HUES48 (cell line): ENCODE results near the gene IGHMBP2.
"Not testable (repeated sequence)": the region's sequence is repeated elsewhere in the genome, so short reads cannot be mapped to it uniquely, and the experiment has no call there.

Experiments
- H3K27ac ChIP-seq: one replicate; pipeline ENCODE4 v1.7.0; 2013; ENCODE audit warnings: low read depth, low read length, inconsistent platforms
- H3K27me3 ChIP-seq: 2 replicates; pipeline ENCODE4 v1.6.1; 2013; ENCODE audit warnings: mild to moderate bottlenecking, low read length; ENCODE audit not compliant: control insufficient read depth, insufficient read depth
- H3K36me3 ChIP-seq: 2 replicates; pipeline ENCODE4 v1.6.1; 2013; ENCODE audit warnings: low read length; ENCODE audit not compliant: control insufficient read depth, insufficient read depth
- H3K4me1 ChIP-seq: 2 replicates; pipeline ENCODE4 v1.6.1; 2013; ENCODE audit warnings: mild to moderate bottlenecking, low read length; ENCODE audit not compliant: control insufficient read depth, insufficient read depth
- H3K4me3 ChIP-seq: 2 replicates; pipeline ENCODE4 v1.5.1; 2013; ENCODE audit warnings: mild to moderate bottlenecking, low read depth, low read length
- H3K9ac ChIP-seq: 2 replicates; pipeline ENCODE4 v1.6.1; 2013; ENCODE audit warnings: mild to moderate bottlenecking, low read depth, low read length, moderate library complexity
- H3K9me3 ChIP-seq: 2 replicates; pipeline ENCODE4 v1.6.1; 2013; ENCODE audit warnings: low read length; ENCODE audit not compliant: control insufficient read depth, insufficient read depth

Gene IGHMBP2

DNA sequence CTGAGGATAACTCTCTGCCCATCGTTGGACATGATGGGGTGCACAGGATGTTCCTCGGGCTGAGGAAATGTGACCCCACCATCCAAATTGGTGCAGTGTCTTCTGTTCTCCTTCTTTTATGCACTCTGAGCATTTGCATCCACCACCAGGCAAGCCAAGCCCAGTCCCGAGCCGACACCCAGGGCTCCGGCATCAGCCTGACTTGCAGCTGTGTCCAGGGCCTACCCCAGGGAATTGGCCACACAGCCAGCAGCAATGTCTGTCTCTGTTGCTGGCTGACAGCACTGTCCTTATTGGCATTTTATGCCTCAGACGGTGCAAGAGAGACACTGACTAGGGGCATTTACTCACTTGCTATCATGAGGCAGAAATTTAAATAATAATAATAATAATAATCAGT is 36.6 kb upstream of the IGHMBP2 start:
- peaks cover 29% of the 10 kb centered on the region for H3K4me1 ChIP-seq
- no peak overlapping the region for H3K9ac ChIP-seq
- H3K9me3 ChIP-seq: no peaks in the 10 kb centered on the region
- H3K36me3 ChIP-seq: no peaks in the 10 kb centered on the region
- no peaks in the 10 kb centered on the region for H3K27me3 ChIP-seq
- H3K27ac ChIP-seq: no peak overlapping the region
- H3K4me3 ChIP-seq: no peak overlapping the region

DNA sequence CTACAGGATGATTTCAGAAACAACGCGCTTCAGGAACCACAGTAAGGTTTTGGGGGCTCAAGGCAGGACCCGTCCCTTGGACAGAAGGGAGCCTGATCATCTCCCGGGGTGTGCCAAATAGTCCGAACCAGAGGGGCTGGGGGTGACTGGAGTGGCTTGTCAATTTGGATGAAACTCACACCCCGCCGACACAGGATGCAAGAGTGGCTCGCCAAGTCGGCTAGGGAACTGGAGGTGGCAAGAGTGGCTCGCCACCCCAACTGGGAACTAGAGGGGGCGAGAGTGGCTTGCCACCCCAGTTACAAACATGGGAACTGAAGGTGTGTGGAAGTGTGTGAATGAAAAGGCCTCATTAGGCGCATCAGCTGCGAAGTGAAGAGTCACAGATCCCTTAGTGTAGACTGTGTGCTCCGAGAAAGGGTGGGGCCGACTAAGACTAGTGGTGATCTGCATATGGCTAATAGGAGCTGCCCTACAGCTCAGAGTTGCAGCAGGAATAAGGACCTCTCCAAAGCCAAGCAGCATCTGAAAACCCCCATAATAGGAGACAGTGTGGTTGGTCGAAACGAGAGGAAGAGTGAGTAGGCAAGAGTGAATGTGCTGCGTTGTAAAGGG is 35.4 kb upstream of the IGHMBP2 start:
- no peak overlapping the region for H3K27ac ChIP-seq
- H3K27me3 ChIP-seq: no peaks in the 10 kb centered on the region
- no peaks in the 10 kb centered on the region for H3K9me3 ChIP-seq
- H3K4me3 ChIP-seq: no peak overlapping the region
- no peak overlapping the region for H3K9ac ChIP-seq
- H3K36me3 ChIP-seq: no peaks in the 10 kb centered on the region
- peaks cover 29% of the 10 kb centered on the region for H3K4me1 ChIP-seq

DNA sequence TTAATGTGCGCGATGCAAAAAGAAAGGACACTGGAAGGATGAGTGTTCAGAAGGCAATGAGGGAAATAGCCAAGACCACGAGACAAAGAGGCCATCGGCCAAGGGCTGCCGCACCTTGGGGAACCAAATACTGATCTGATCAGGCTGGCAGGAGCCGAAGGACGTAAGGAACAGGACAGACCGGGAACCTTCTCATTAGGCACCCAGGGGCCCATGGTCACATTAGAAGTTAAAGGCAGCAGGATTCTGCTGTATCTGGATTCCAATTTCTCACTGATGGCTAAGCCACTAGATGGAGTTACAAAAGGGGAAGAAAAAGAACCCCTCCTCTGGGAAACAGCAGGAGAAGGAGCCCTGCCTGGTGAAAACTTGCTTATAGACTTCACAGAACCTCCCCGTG is 33.2 kb upstream of the IGHMBP2 start:
- no peak overlapping the region for H3K4me3 ChIP-seq
- H3K4me1 ChIP-seq: peaks cover 29% of the 10 kb centered on the region
- H3K27me3 ChIP-seq: no peaks in the 10 kb centered on the region
- H3K36me3 ChIP-seq: no peaks in the 10 kb centered on the region
- no peak overlapping the region for H3K27ac ChIP-seq
- H3K9ac ChIP-seq: no peak overlapping the region
- H3K9me3 ChIP-seq: no peaks in the 10 kb centered on the region

DNA sequence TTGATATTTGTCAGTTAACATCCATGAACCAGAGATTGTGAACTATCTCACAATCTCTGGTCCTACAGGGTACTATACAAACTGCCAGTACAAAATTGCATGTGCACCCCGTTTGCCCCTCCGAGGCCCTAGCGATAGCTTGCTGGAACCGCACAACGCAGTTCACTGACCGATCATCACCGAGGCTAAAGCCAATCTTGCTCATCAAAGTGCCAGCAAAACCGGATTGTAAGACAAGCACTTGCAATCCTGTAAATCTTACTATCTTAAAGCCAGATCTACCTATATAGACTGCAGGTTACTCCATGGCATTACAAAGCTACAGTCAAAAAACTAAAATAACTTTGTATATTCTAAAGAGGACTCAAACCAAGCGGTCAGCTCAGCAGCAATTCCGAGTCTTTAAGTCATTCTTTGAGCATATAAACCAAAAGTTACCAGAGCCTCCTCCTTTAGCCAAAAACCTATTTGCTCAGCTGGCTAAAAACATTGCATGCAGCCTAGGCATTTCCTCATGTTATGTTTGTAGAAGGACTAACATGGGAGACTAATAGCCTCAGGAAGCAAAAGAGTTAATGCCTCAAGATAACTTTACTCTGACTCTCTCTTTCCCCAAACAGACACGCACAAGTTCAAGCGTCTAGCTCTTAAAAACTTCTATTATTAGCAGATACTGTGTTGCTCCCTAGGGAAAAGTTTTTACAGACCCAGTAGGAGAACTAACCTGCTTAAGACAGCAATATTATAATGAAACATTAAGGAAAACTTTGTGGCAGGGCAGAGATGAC is 31.3 kb upstream of the IGHMBP2 start:
- no peak overlapping the region for H3K4me3 ChIP-seq
- H3K36me3 ChIP-seq: no peaks in the 10 kb centered on the region
- H3K27me3 ChIP-seq: no peaks in the 10 kb centered on the region
- H3K4me1 ChIP-seq: peaks cover 29% of the 10 kb centered on the region
- H3K9ac ChIP-seq: no peak overlapping the region
- H3K9me3 ChIP-seq: no peaks in the 10 kb centered on the region
- no peak overlapping the region for H3K27ac ChIP-seq

DNA sequence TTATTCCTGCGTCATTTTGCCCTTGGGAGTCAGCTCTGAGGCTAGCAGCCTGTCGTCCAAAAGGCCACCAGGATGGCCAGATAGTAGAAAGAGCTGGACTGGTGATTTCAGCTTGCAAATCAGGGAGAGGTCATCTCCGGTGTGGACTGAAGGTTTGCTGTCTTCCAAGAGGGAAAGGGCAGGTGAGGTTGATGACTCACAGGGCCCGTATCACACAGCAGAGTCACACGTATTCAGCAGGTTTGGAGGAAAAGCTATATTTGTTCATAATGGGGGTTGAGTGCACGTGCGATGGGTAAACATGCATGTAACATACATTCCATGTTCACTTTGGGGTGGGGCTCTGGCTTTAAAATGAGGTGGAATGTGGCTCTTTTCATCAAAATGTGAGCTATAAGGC is 25.7 kb upstream of the IGHMBP2 start:
- Histone ChIP-seq H3K27me3 (no peaks in the 10 kb centered on the region), H3K9me3 (no peaks in the 10 kb centered on the region), H3K27ac (no peak overlapping the region), H3K4me3 (no peak overlapping the region), H3K4me1 (no peaks in the 10 kb centered on the region; the same call in 1 of the 2 replicates), H3K9ac (no peak overlapping the region), H3K36me3 (no peaks in the 10 kb centered on the region; the same call in 1 of the 2 replicates)

DNA sequence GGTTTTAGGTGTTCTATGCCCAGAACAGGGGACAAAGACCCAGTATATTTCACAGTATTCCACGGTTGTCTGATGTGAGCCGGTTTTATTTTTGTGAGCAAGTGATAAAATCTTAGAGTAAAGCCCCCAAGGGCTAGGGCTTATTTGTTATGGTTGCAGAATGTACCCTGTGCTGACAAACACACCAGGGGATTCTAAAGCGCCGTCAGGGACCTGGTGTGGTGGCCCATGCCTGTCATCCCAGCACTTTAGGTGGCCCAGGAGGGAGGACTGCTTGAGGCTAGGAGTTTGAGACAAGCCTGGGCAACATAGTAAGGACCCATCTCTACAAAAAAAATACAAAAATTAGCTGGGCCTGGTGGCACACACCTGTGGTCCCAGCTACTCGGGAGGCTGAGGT is 22.8 kb upstream of the IGHMBP2 start:
- H3K36me3 ChIP-seq: no peaks in the 10 kb centered on the region; the same call in 1 of the 2 replicates
- no peak overlapping the region for H3K4me3 ChIP-seq
- H3K9me3 ChIP-seq: no peaks in the 10 kb centered on the region
- H3K4me1 ChIP-seq: no peaks in the 10 kb centered on the region; the same call in 1 of the 2 replicates
- no peak overlapping the region for H3K27ac ChIP-seq
- H3K9ac ChIP-seq: no peak overlapping the region
- no peaks in the 10 kb centered on the region for H3K27me3 ChIP-seq

DNA sequence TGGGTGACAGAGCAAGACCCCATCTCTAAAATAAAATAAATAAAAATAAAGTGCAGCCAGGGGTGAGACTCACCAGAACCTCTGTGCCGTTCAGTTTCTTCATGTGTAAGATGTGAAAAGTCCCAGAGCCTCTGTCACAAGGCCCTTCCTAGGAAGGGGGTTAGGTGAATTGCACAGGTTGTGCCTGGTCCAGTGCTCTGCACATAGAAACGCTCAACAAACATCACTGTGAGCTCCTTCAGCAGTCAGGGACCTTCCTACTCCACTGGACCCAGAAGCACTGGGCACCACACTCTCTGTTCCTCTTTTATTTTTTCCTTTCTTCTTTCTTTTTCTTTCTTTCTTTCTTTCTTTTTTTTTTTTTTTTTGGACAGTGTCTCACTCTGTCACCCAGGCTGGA is 22.4 kb upstream of the IGHMBP2 start:
- H3K36me3 ChIP-seq: no peaks in the 10 kb centered on the region; the same call in 1 of the 2 replicates
- H3K4me1 ChIP-seq: no peaks in the 10 kb centered on the region; the same call in 1 of the 2 replicates
- no peak overlapping the region for H3K27ac ChIP-seq
- H3K9ac ChIP-seq: no peak overlapping the region
- no peaks in the 10 kb centered on the region for H3K27me3 ChIP-seq
- H3K9me3 ChIP-seq: no peaks in the 10 kb centered on the region
- H3K4me3 ChIP-seq: no peak overlapping the region

DNA sequence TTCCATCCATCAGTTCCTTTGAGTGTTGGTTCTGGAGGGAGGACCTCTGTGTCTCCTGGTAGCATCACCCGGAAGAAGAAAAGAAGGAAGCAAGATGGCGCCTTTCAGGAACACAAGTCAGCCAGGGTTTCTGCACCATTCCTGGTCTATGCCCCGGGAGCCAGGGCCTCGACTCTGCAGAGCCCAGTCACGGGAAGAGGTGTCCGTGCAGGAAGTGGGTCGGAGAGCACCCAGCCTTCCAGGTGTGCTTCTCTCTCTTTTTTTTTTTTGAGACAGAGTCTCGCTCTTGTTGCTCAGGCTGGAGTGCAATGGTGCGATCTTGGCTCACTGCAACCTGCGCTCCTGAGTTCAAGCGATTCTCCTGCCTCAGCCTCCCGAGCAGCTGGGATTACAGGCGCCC is 21.3 kb upstream of the IGHMBP2 start:
- no peak overlapping the region for H3K4me3 ChIP-seq
- no peaks in the 10 kb centered on the region; the same call in 1 of the 2 replicates for H3K4me1 ChIP-seq
- H3K27me3 ChIP-seq: no peaks in the 10 kb centered on the region
- no peak overlapping the region for H3K9ac ChIP-seq
- H3K27ac ChIP-seq: no peak overlapping the region
- no peaks in the 10 kb centered on the region; the same call in 1 of the 2 replicates for H3K36me3 ChIP-seq
- no peaks in the 10 kb centered on the region for H3K9me3 ChIP-seq

DNA sequence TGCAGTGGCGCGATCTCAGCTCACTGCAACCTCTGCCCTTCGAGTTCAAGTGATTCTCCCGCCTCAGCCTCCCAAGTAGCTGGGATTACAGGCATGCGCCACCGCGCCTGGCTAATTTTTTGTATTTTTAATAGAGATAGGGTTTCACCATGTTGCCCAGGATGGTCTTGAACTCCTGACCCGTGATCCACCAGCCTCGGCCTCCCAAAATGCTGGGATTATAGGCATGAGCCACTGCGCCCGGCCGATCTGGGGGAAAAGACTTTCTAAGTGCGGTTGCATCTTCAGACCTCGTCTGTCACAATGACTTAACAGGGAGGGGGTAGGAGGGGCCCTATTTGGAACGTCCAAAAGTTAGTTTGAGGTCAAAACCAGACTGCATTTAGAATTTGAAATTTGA is 18.9 kb upstream of the IGHMBP2 start:
- not testable (repeated sequence) for H3K4me3 ChIP-seq, H3K27me3 ChIP-seq, H3K4me1 ChIP-seq, H3K36me3 ChIP-seq, H3K9me3 ChIP-seq, H3K27ac ChIP-seq, H3K9ac ChIP-seq

DNA sequence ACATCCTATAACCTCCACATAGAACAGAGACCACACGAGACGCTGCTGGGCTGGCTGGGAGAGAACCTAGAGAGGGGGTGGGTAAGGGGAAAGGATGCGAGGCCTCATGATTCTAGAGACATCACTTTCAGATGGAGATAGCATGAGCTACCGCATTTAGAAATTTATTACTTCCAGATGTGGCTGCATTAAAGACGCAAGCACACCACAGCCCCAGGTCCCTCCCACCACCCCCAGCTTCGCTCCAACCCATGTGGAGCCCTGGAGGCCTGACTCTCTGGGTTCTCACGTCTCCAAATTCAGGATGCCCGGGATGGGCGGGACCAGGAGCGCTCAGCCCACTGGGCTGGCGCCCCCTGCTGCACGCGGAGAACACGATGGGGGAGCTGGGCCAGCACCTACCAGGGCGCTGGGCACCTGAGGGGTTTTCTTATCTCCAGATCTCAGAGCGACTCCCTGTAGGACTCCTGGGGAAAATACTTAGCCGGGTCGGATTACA is 13.7 kb upstream of the IGHMBP2 start:
- no peak overlapping the region for H3K4me3 ChIP-seq
- H3K9ac ChIP-seq: no peak overlapping the region
- peaks cover 13% of the 10 kb centered on the region for H3K4me1 ChIP-seq
- no peak overlapping the region for H3K27ac ChIP-seq
- H3K9me3 ChIP-seq: no peaks in the 10 kb centered on the region
- H3K27me3 ChIP-seq: no peaks in the 10 kb centered on the region
- H3K36me3 ChIP-seq: peaks cover 45% of the 10 kb centered on the region

DNA sequence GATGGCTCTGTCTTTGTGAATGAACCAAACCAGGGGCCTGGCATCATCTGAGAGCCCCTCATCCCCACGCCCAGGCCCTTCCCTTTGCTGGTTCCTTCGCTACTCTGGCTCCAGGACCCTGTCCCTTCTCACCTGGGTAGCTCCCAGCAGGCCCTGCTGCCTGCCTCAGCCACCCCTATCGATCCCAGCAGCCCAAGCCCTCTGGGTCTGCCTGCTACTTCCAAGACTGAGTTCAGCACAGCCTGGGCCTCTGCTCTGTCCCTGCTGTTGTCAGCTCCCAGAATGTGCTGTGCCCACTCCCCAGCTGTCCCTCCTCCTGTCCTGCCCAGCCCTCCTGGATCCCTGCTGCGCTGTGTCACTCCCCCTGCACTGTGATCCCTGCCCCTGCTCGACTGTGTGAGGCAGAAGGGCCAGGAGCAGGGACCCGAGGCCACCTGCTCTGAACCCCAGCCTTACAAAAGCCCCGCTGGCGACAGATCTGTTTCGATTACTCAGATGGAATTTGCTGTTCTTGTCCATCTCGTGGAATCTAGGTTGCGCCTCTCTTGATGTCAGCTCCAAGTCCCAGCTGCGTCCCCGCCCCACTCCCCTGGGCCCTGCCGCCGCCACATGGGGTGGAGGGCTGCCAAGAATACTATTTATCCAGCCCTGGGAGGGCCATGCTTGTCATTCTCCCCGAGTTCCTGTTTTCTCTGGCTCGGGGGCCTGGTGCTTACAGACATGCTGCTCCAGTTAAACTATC is 13.0 kb upstream of the IGHMBP2 start:
- Histone ChIP-seq H3K36me3 (peaks cover 49% of the 10 kb centered on the region), H3K27ac (peak overlapping the region; percentile 20), H3K27me3 (no peaks in the 10 kb centered on the region), H3K9ac (no peak overlapping the region), H3K4me1 (peaks cover 13% of the 10 kb centered on the region), H3K4me3 (no peak overlapping the region), H3K9me3 (no peaks in the 10 kb centered on the region)
